ENCODE results near the gene HBD. TPM values are rescaled to one million over a fixed set of nuclear protein-coding genes. Genes with fewer than 3 reads are reported as not detected.
A peak's percentile ranks its signal among the peaks of the same experiment; 100 is the strongest.

HBD gene
- total RNA-seq, 1 donor from 2014 or later, result not detected

DNA sequence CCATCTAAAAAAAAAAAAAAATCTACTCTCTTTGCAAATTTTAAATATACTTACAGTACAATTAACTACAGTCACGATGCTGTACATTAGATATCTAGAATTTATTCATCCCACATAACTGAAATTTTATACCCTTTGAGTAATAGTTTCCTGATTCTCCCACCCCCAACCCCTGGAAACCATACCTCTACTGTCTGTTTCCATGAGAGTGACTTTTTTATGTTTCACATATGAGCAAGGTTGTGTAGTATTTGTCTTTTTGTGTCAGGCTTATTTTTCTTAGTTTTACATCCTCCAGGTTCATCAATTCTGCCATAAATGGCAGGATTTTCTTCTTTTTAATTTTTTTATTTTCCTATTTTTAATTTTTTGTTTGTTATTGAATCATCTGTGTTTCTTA is 10.6 kb downstream of the HBD start:
- no peaks in the 10 kb centered on the region for H3K36me3 ChIP-seq (ENCODE audit: control insufficient read depth, insufficient read depth, low read length)
- DNase-seq (ENCODE audit: low read depth), result no peak
- H3K27me3 ChIP-seq (ENCODE audit: control insufficient read depth, insufficient read depth, low read length), result no peaks in the 10 kb centered on the region
- no peak overlapping the region for H3K4me3 ChIP-seq (ENCODE audit: low read depth, low read length)
- TF ChIP-seq, protein P1, sequence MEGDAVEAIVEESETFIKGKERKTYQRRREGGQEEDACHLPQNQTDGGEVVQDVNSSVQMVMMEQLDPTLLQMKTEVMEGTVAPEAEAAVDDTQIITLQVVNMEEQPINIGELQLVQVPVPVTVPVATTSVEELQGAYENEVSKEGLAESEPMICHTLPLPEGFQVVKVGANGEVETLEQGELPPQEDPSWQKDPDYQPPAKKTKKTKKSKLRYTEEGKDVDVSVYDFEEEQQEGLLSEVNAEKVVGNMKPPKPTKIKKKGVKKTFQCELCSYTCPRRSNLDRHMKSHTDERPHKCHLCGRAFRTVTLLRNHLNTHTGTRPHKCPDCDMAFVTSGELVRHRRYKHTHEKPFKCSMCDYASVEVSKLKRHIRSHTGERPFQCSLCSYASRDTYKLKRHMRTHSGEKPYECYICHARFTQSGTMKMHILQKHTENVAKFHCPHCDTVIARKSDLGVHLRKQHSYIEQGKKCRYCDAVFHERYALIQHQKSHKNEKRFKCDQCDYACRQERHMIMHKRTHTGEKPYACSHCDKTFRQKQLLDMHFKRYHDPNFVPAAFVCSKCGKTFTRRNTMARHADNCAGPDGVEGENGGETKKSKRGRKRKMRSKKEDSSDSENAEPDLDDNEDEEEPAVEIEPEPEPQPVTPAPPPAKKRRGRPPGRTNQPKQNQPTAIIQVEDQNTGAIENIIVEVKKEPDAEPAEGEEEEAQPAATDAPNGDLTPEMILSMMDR (IDR thresholded peaks at IDR 0.05; ENCODE audit: insufficient read depth, low read length, poor library complexity, severe bottlenecking), result no peak

- TF ChIP-seq, protein P1 (IDR thresholded peaks at IDR 0.05; ENCODE audit: insufficient read depth, low read length, poor library complexity, severe bottlenecking), result no peak
- no peaks in the 10 kb centered on the region for H3K36me3 ChIP-seq (ENCODE audit: control insufficient read depth, insufficient read depth, low read length)
- H3K27me3 ChIP-seq (ENCODE audit: control insufficient read depth, insufficient read depth, low read length), result no peaks in the 10 kb centered on the region
- DNase-seq (ENCODE audit: low read depth), result no peak
- H3K4me3 ChIP-seq (ENCODE audit: low read depth, low read length), result no peak overlapping the region
Measured at GRCh38 chr11:5223146-5223545, 11.1 kb downstream of the HBD start.

DNA sequence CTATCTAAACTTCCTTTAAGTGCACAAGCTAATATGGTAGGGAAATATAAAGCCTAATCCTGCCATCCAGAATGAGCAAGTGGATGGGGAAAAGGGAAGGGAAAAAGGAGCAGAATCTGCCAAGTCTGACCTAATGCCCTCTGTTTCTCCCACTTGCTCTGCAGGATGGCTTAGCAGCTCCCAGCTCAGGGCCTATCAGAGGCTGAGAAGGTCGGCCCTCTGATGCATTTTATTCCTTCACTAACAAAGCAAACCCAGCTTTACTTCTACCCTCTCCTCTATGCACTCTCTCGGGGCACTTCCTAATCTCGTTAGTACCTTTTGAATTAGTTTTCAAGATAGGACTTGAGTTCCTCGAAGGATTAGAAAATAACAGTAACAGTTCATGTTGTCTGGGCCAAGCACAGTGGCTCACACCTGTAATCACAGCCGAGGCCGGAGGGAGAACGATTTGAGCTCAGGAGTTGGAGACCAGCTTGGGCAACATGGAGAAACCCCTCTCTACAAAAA is 23.9 kb downstream of the HBD start:
- Histone ChIP-seq H3K36me3 (ENCODE audit: control insufficient read depth, insufficient read depth, low read length) (no peaks in the 10 kb centered on the region), H3K27me3 (ENCODE audit: control insufficient read depth, insufficient read depth, low read length) (no peaks in the 10 kb centered on the region), H3K4me3 (ENCODE audit: low read depth, low read length) (no peak overlapping the region)
- TF ChIP-seq, protein P1 (IDR thresholded peaks at IDR 0.05; ENCODE audit: insufficient read depth, low read length, poor library complexity, severe bottlenecking), result no peak
- no peak for DNase-seq (ENCODE audit: low read depth)

- TF ChIP-seq, protein P1 (IDR thresholded peaks at IDR 0.05; ENCODE audit: insufficient read depth, low read length, poor library complexity, severe bottlenecking), result peak; percentile 56
- H3K27me3 ChIP-seq (ENCODE audit: control insufficient read depth, insufficient read depth, low read length), result no peaks in the 10 kb centered on the region
- peak; percentile 39 for DNase-seq (ENCODE audit: low read depth)
- no peak overlapping the region for H3K4me3 ChIP-seq (ENCODE audit: low read depth, low read length)
- no peaks in the 10 kb centered on the region for H3K36me3 ChIP-seq (ENCODE audit: control insufficient read depth, insufficient read depth, low read length)
Measured at GRCh38 chr11:5204787-5205186, 29.5 kb downstream of the HBD start.

DNA sequence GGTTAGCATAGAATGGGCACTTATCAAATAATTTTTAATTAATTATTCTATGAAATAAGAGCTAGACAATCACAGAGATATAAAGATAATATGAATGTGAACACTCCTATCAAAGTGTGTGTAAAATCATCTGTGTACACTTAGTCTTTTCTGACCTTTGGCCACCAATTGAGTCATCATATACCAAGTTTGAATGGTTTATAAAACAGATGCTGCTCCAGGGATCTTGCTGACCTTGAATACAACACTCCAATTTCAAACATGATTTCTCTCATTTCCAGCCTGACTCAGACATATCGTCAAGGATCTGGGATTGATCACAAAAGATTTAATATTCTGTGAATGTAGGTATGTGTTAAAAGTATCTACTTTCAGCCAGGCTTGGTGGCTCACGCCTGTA is 30.9 kb downstream of the HBD start:
- H3K36me3 ChIP-seq (ENCODE audit: control insufficient read depth, insufficient read depth, low read length), result no peaks in the 10 kb centered on the region
- no peaks in the 10 kb centered on the region for H3K27me3 ChIP-seq (ENCODE audit: control insufficient read depth, insufficient read depth, low read length)
- no peak for DNase-seq (ENCODE audit: low read depth)
- no peak overlapping the region for H3K4me3 ChIP-seq (ENCODE audit: low read depth, low read length)
- TF ChIP-seq, protein P1 (IDR thresholded peaks at IDR 0.05; ENCODE audit: insufficient read depth, low read length, poor library complexity, severe bottlenecking), result no peak

DNA sequence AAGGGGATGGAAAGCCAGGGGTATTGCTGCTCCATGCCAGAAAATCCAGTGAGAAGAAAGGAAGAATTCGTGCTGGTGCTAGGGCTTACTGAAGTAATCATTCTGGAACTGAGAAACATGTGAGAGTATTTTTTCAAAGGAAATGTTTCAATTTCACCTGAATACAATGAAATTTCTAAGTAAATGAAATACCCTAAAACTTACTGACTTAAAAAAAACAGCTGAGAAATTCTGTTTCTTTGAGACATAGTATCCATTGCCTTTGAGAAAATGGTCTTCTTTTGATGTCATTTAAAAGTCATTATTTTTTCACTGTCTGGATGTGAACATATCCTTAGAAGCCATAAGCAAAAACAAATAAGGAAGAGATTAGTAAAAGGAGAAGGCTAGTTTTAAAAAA is 33.7 kb downstream of the HBD start, which contains the start of gene OR51V1:
TSS of gene OR51V1 (minus strand) at position 101 of the 400 bp plus-strand sequence. CDS start at position 101, 0 bp downstream.
- Histone ChIP-seq H3K4me3 (ENCODE audit: low read depth, low read length) (no peak within 1 kb of the TSS), H3K27me3 (ENCODE audit: control insufficient read depth, insufficient read depth, low read length) (no peaks in the 10 kb centered on the region), H3K36me3 (ENCODE audit: control insufficient read depth, insufficient read depth, low read length) (no peaks in the 10 kb centered on the region)
- TF ChIP-seq, protein P1 (IDR thresholded peaks at IDR 0.05; ENCODE audit: insufficient read depth, low read length, poor library complexity, severe bottlenecking), result no peak
- DNase-seq (ENCODE audit: low read depth), result no peak

All from kidney epithelial cell (primary cell).